Right atrium auricular region (tissue), 2 donors: Measurements from ENCODE around the gene DOK3. TPM values are rescaled to one million over a fixed set of nuclear protein-coding genes. Genes with fewer than 3 reads are reported as not detected.
A peak's percentile ranks its signal among the peaks of the same experiment; 100 is the strongest.
"Not testable (repeated sequence)": the region's sequence is repeated elsewhere in the genome, so short reads cannot be mapped to it uniquely, and the experiment has no call there.

Experiments
- DNase-seq: peaks from one replicate; pipeline ENCODE4 v3.0.0-alpha.2; 2019; ENCODE audit warnings: low spot score
- H3K27ac ChIP-seq, 2 donors: fragments of 200-600 bp; sonication (generic); 1 replicate in 1 of 2; 2 replicates in 1 of 2; pipeline ENCODE4 v1.5.1; 2016 to 2019
- H3K27me3 ChIP-seq, 2 donors: fragments of 200-600 bp; sonication (generic); one replicate each; pipeline versions ENCODE4 v1.5.1 to v1.6.0; 2017 to 2019
- H3K36me3 ChIP-seq: fragments of 200-600 bp; sonication (generic); one replicate; pipeline ENCODE4 v1.5.1; 2016
- H3K4me1 ChIP-seq, 2 donors: fragments of 200-600 bp; sonication (generic); one replicate each; pipeline versions ENCODE4 v1.5.1 to v1.6.0; 2017 to 2019
- H3K4me3 ChIP-seq, 2 donors: fragments of 200-600 bp; sonication (generic); 1 replicate in 1 of 2; 2 replicates in 1 of 2; pipeline ENCODE4 v1.5.1; 2017 to 2019; ENCODE audit warnings: mild to moderate bottlenecking in 1 of 2, moderate library complexity in 1 of 2
- H3K9me3 ChIP-seq, 2 donors: fragments of 200-600 bp; sonication (generic); one replicate each; pipeline ENCODE4 v1.5.1; 2019
- total RNA-seq, 2 donors: library from RNA; depleted of rRNA; stranded (reverse); fragments of >200 nt; gene quantifications; one replicate each; pipeline ENCODE4 v1.1.0, GENCODE V29; 2016
- TF ChIP-seq, protein P1 (sequence below), 2 donors: fragments of 200-600 bp; sonication (generic); IDR thresholded peaks; one replicate each; pipeline ENCODE4 v1.5.1; 2019; ENCODE audit warnings: antibody characterized with exemption in 2 of 2

Gene DOK3
- total RNA-seq, 2 donors from 2014 or later, result 1.6 to 2.6 TPM

DNA sequence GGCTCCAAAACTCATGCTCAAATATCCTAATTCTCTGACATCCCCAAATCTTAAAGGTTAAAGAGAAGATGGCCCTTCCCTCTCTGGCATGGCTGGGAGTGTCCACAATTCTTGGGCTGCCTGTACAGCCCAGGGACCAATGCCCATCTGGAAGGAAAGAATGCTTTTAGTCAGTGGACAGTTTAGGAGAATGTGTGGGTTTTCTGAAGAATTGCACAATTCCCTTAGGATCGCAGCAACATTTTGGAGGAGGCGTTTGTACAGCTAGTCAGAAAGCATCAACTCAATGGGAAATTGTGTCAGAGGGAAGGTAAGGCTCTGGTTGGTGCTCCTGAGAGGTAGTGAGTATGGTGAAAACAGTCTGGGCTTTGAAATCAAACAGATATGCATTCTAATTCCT lies 29.8 kb upstream of the DOK3 start:
- no peaks in the 10 kb centered on the region for H3K9me3 ChIP-seq
- H3K4me3 ChIP-seq, result no peak overlapping the region
- TF ChIP-seq, protein P1, sequence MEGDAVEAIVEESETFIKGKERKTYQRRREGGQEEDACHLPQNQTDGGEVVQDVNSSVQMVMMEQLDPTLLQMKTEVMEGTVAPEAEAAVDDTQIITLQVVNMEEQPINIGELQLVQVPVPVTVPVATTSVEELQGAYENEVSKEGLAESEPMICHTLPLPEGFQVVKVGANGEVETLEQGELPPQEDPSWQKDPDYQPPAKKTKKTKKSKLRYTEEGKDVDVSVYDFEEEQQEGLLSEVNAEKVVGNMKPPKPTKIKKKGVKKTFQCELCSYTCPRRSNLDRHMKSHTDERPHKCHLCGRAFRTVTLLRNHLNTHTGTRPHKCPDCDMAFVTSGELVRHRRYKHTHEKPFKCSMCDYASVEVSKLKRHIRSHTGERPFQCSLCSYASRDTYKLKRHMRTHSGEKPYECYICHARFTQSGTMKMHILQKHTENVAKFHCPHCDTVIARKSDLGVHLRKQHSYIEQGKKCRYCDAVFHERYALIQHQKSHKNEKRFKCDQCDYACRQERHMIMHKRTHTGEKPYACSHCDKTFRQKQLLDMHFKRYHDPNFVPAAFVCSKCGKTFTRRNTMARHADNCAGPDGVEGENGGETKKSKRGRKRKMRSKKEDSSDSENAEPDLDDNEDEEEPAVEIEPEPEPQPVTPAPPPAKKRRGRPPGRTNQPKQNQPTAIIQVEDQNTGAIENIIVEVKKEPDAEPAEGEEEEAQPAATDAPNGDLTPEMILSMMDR (IDR thresholded peaks at IDR 0.05), result no peak
- H3K27ac ChIP-seq, result peak overlapping the region; percentile 40 to 76
- H3K4me1 ChIP-seq, result peaks cover 0 to 59% of the 10 kb centered on the region in 2 donors
- no peak for DNase-seq
- no peaks in the 10 kb centered on the region for H3K27me3 ChIP-seq
- peaks cover 24% of the 10 kb centered on the region for H3K36me3 ChIP-seq

DNA sequence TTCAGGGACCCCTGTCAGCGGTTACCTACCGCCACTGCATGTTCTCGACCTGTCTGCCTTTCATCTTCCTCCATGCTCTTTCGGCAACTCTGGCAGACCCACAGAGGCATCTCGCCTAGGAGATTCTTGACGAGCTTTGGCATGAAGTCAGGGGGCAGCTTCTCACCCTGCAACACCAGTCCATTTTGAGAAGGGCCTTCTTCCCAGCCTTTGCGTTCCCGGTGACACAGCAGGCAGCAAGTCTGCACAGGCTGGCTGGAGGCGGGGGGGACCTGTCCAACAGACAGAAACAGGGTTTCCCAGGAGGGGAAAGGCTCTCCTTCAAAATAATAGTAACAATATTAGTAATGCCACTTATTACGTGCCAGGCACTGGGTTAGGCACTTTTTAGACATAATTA lies 29.2 kb upstream of the DOK3 start:
- Histone ChIP-seq H3K9me3 (no peaks in the 10 kb centered on the region), H3K27me3 (no peaks in the 10 kb centered on the region), H3K4me1 (peaks cover 0 to 56% of the 10 kb centered on the region in 2 donors), H3K36me3 (peaks cover 25% of the 10 kb centered on the region), H3K27ac (peak overlapping the region; percentile 40 to 76), H3K4me3 (no peak overlapping the region)
- TF ChIP-seq, protein P1 (IDR thresholded peaks at IDR 0.05), result no peak
- no peak for DNase-seq

GRCh38 chr5:177537389-177538361 lies 28.0 kb upstream of the DOK3 start:
- Histone ChIP-seq H3K36me3 (peaks cover 32% of the 10 kb centered on the region), H3K27ac (peak overlapping the region; percentile 40 to 76), H3K4me1 (peaks cover 0 to 44% of the 10 kb centered on the region in 2 donors), H3K4me3 (no peak overlapping the region), H3K9me3 (no peaks in the 10 kb centered on the region), H3K27me3 (no peaks in the 10 kb centered on the region)
- no peak for DNase-seq
- TF ChIP-seq, protein P1 (IDR thresholded peaks at IDR 0.05), result no peak

GRCh38 chr5:177536386-177536785 lies 26.8 kb upstream of the DOK3 start:
- no peak overlapping the region for H3K4me3 ChIP-seq
- H3K27ac ChIP-seq, result peak overlapping the region; percentile 40 to 76
- peaks cover 0 to 42% of the 10 kb centered on the region in 2 donors for H3K4me1 ChIP-seq
- H3K27me3 ChIP-seq, result no peaks in the 10 kb centered on the region
- TF ChIP-seq, protein P1 (IDR thresholded peaks at IDR 0.05), result no peak
- no peaks in the 10 kb centered on the region for H3K9me3 ChIP-seq
- DNase-seq, result no peak
- H3K36me3 ChIP-seq, result peaks cover 45% of the 10 kb centered on the region

DNA sequence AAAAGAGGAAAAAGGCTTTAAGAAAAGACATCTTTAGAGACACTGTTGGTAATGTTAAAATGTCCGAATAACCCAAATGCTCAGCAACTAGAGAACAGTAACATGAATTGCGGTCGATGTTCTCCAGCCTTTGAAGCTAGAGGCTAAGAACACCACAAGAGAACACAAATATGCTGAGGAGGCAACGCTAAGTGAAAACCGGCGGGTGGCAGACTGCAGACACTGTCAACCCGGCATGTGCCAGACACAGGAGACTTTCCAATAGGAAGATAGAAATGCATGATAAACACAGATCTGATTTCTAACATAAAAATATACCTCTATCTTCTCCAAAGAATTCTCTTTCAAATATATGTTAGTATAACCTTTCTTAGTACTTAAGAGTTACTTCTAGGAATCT lies 25.5 kb upstream of the DOK3 start:
- no peaks in the 10 kb centered on the region for H3K9me3 ChIP-seq
- H3K4me1 ChIP-seq, result peaks cover 0 to 48% of the 10 kb centered on the region in 2 donors
- DNase-seq, result no peak
- TF ChIP-seq, protein P1 (IDR thresholded peaks at IDR 0.05), result no peak
- H3K27me3 ChIP-seq, result no peaks in the 10 kb centered on the region
- no peak overlapping the region for H3K4me3 ChIP-seq
- H3K36me3 ChIP-seq, result peaks cover 57% of the 10 kb centered on the region
- no peak overlapping the region for H3K27ac ChIP-seq

GRCh38 chr5:177534433-177534832 lies 24.8 kb upstream of the DOK3 start:
- not testable (repeated sequence) for H3K4me3 ChIP-seq, H3K9me3 ChIP-seq, H3K27me3 ChIP-seq, DNase-seq, H3K27ac ChIP-seq
- H3K4me1 ChIP-seq, result peaks cover 0 to 48% of the 10 kb centered on the region in 2 donors
- peaks cover 64% of the 10 kb centered on the region for H3K36me3 ChIP-seq
